AG04450 (cell line): Measurements from ENCODE around the gene TIE1. TPM values are rescaled to one million over a fixed set of nuclear protein-coding genes. Genes with fewer than 3 reads are reported as not detected.

Source experiments
- CTCF ChIA-PET: fragments of 300-600, 350-600 bp; formaldehyde crosslinking; extraction: SDS; loops from one replicate; lab custom pipeline; 2022; ENCODE audit warnings: antibody characterized with exemption, inconsistent platforms; lab: Charles Lee
- POLR2A ChIA-PET: fragments of 350-600 bp; formaldehyde crosslinking; extraction: SDS; loops from one replicate; lab custom pipeline; 2021; ENCODE audit warnings: antibody characterized with exemption, inconsistent platforms; lab: Yijun Ruan, JAX
- DNase-seq: peaks from one replicate; pipeline ENCODE4 v3.0.0-alpha.2; 2011; ENCODE audit warnings: low read depth, low spot score
- H3K27ac ChIP-seq: one replicate; pipeline ENCODE4 v1.5.1; 2012; ENCODE audit warnings: low read depth, low read length, control low read depth
- H3K27me3 ChIP-seq: one replicate; pipeline ENCODE4 v1.6.0; 2012; ENCODE audit warnings: low read length; ENCODE audit not compliant: control insufficient read depth, insufficient read depth
- H3K4me3 ChIP-seq: 2 replicates; pipeline ENCODE4 v1.5.1; 2011; ENCODE audit warnings: mild to moderate bottlenecking, low read depth, low read length, control low read depth
- H3K9me3 ChIP-seq: 2 replicates; pipeline ENCODE4 v1.5.1; 2012; ENCODE audit warnings: low read length; ENCODE audit not compliant: control insufficient read depth, insufficient read depth
- polyA plus RNA-seq: library from polyadenylated mRNA; depleted of rRNA; stranded (reverse); fragments of >200 nt; gene quantifications from 2 replicates; pipeline ENCODE4 v1.2.3, GENCODE V29; 2011
- TF ChIP-seq, protein P1 (sequence below): IDR thresholded peaks from 2 replicates; pipeline ENCODE4 v1.5.1; 2011; ENCODE audit warnings: low read depth, low read length, control low read depth, inconsistent platforms

The TIE1 gene
- polyA plus RNA-seq, 1 experiment = 0.76 TPM

DNA sequence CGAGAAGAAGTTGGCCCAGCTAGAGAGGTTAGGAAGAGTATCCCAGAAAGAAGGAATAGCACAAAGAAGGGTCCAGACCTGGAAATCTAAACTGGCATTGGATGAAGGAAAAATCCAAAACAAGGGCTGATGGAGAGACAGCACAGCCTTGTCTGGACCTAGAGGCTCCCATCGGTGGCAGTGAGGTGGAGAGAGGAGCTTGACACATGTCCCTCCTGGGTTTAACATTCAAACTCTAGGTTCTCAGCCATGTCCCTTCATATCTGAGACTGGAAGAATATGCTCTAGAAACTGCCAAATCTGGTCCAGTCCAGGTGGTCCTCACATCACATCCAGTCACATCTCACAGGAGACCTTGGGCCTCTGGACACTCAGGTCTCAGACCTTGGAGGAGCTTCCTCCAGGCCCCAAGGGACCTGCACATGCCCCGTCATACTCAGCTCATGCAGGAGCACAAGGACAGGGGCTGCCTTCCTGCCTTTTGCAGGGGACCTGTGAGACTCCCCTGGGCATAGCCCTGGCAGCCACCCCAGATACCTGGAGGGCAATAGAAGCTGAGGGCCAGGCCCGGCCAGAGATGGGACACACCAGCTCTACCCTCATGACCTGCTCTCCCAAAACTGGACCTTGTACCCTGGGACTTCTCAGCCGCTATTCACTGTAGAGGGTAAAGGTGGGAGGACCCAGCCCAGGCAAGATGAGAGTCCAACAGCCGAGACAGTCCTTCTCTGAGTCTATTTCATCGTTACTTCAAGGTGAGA lies 23.5 kb upstream of the TIE1 start:
- TF ChIP-seq, protein P1, sequence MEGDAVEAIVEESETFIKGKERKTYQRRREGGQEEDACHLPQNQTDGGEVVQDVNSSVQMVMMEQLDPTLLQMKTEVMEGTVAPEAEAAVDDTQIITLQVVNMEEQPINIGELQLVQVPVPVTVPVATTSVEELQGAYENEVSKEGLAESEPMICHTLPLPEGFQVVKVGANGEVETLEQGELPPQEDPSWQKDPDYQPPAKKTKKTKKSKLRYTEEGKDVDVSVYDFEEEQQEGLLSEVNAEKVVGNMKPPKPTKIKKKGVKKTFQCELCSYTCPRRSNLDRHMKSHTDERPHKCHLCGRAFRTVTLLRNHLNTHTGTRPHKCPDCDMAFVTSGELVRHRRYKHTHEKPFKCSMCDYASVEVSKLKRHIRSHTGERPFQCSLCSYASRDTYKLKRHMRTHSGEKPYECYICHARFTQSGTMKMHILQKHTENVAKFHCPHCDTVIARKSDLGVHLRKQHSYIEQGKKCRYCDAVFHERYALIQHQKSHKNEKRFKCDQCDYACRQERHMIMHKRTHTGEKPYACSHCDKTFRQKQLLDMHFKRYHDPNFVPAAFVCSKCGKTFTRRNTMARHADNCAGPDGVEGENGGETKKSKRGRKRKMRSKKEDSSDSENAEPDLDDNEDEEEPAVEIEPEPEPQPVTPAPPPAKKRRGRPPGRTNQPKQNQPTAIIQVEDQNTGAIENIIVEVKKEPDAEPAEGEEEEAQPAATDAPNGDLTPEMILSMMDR = no peak

DNA sequence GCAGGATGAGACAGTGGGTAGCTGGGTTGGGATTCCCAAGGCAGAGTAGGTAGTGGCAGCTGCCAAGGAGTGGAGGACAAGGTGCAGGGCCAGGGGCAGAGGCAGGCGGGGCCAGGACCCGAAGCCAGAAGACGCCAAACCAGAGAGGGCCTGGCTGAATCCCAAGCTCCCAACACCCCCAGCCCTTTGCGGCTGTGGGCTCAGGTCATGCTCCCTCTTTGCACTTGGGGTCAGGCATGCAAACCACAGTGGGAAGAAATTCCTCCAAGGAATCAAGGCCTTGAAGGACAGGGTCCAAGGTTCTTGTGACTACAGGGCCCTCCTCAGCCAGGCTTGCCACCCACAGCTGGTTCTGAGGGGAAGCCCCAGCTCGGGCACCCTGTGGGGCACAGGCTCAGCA lies 21.6 kb upstream of the TIE1 start:
- TF ChIP-seq, protein P1 = no peak
- CTCF ChIA-PET = no interaction called here
- no peak overlapping the region for H3K27ac ChIP-seq
- no peak for DNase-seq
- no peaks in the 10 kb centered on the region; the same call in 1 of the 2 replicates for H3K9me3 ChIP-seq
- POLR2A ChIA-PET = no interaction called here
- H3K4me3 ChIP-seq = no peak overlapping the region
- peaks cover 14% of the 10 kb centered on the region for H3K27me3 ChIP-seq

More for the DNA sequence above, 23.5 kb upstream of the TIE1 start:
- ChIA-PET POLR2A (no interaction called here), CTCF (no interaction called here)
- H3K27me3 ChIP-seq = peaks cover 14% of the 10 kb centered on the region
- no peak overlapping the region for H3K27ac ChIP-seq
- no peak for DNase-seq
- no peak overlapping the region for H3K4me3 ChIP-seq
- no peaks in the 10 kb centered on the region; the same call in 1 of the 2 replicates for H3K9me3 ChIP-seq

DNA sequence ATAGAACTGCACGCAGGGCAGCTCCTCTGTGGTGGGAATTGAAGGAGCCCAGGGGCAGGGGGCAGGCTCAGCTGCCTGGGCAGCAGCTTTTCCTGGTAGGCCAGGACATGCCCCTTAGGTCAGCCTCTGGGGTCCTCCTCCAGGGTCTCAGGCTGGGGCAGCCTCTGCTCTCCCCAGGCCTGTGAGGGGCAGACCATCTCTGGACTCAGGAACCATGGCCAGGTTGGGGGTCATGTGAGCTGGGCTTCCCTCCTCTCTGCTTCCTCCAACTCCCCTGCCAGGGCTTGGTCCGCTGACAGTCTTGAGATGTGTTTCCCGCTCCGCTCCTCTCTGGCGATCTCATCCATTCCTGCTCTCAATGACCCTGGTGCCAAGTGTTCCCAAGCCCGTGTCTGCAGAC lies 21.1 kb upstream of the TIE1 start:
- POLR2A ChIA-PET = no interaction called here
- CTCF ChIA-PET = no interaction called here
- no peaks in the 10 kb centered on the region; the same call in 1 of the 2 replicates for H3K9me3 ChIP-seq
- H3K4me3 ChIP-seq = no peak overlapping the region
- no peak overlapping the region for H3K27ac ChIP-seq
- TF ChIP-seq, protein P1 = no peak
- DNase-seq = no peak
- peaks cover 16% of the 10 kb centered on the region for H3K27me3 ChIP-seq

GRCh38 chr1:43280692-43281091 lies 20.1 kb upstream of the TIE1 start:
- no peak overlapping the region for H3K27ac ChIP-seq
- CTCF ChIA-PET = interaction anchor here (1.0 kb wide), 1 partner anchor 42 kb away, joined by 3 read pairs; no protein-coding TSS in a partner anchor
- TF ChIP-seq, protein P1 = no peak

More at GRCh38 chr1:43280692-43281091, 20.1 kb upstream of the TIE1 start:
- H3K27me3 ChIP-seq = peaks cover 16% of the 10 kb centered on the region
- no peak for DNase-seq
- H3K4me3 ChIP-seq = no peak overlapping the region
- no peaks in the 10 kb centered on the region; the same call in 1 of the 2 replicates for H3K9me3 ChIP-seq
- POLR2A ChIA-PET = no interaction called here
